GM19395 (cell line): ENCODE measurements around the gene TRPV5.

Experiments used
- ATAC-seq: cut with Tn5 transposase; IDR thresholded peaks from one replicate; pipeline ENCODE4 v1.9.1; 2021; ENCODE audit warnings: mild to moderate bottlenecking, moderate library complexity; ENCODE audit not compliant: unreplicated experiment

Gene TRPV5

DNA sequence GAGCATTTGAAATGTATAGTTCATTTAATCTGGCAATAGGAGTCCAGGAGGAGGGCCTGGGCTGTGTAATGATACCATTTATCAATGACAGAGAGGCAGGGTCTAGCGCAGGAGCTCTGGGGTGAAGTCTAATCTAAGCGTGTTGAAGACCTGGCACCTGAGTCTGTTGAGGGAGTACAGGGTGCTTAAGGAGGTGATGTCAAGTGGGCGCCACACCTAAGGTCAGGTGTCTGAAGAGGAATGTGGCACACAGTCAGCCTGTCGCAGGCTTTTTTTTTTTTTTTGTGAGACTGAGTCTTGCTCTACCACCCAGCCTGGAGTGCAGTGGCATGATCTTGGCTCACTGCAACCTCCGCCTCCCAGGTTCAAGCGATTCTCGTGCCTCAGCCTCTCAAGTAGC is 8.0 kb upstream of the TRPV5 start:
- ATAC-seq, result no peak

DNA sequence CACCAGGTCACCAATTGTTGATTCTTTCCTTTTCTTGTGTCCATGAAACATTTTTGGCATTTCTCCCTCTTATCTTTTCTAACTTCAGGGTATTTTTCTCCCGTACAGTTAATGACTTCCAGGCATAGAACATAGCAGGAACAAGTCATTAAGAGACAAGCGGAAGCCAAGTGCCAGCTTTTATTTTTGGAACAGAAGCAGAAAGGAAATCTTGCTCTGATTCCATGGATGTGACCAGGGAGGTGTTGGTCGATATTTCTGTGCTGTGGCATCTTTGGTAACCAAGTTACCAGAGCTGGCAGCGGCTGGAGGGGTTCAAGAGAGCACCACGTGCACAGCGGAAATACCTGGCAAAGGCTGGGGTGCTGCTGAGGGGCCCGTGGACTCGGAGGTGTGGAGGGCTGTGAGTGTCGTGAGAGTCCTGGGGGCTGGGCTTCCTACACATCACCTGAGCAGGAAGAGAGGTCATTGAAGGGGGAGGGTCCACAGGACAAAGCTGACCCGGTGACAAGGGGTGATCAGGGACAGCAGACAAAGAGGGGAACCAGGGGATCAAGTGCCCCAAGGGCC is 7.5 kb upstream of the TRPV5 start:
- ATAC-seq, result no peak

DNA sequence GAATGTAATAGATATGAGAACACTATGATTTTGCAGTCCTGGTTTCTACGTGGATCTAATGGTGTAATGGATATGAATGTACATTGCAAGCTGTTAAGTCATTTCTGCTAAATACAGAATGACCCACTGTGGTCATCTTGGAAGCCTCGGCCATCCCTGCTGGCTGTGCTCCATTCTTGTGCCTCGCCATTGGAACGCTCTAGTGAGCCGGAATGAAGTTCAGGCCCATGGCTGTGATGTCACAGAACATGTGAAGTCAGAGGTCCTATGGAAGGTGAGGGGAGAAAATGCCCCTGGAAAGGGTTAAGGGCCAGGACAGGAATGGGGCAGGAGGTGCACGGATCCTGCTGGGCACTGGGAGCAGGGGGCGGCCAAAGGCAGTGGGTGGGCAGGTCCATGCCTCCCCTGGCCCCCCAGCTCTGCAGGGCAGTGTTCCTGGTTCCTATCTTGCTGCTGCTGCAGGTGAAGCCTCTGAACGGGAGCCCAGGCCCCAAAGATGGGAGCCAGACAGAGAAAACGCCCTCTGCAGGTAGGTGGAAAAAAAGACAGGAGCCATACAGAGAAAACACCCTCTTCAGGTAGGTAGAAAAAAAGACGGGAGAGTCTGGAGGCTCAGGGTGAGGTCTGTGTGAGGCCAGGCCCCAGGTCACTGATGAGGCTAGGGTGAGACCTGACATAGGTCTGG is 5.8 kb upstream of the TRPV5 start, which contains the start of gene LLCFC1:
TSS of gene LLCFC1 (plus strand) at position 259 of the 685 bp plus-strand sequence. CDS start at position 397, 138 bp downstream.
- ATAC-seq, result no peak

DNA sequence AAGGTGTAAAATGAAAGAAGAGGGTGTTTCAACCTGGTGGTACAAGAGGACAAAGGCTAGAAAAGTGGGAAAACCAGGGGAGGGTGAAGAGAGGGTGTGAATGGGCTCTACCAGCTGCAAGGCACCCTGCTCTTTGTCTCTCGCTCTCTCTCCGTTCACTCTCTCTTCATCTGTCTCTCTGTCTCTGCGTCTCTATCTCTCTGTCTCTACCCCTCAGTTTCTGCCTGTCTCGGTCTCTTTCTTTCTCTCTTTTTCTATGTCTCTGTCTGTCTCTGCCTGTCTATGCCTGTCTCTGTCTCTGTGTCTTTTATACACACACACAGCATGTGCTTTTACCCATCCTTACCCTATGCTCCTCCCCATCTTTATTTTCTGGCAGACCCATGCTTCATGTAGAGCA is 5.1 kb upstream of the TRPV5 start:
- no peak for ATAC-seq

DNA sequence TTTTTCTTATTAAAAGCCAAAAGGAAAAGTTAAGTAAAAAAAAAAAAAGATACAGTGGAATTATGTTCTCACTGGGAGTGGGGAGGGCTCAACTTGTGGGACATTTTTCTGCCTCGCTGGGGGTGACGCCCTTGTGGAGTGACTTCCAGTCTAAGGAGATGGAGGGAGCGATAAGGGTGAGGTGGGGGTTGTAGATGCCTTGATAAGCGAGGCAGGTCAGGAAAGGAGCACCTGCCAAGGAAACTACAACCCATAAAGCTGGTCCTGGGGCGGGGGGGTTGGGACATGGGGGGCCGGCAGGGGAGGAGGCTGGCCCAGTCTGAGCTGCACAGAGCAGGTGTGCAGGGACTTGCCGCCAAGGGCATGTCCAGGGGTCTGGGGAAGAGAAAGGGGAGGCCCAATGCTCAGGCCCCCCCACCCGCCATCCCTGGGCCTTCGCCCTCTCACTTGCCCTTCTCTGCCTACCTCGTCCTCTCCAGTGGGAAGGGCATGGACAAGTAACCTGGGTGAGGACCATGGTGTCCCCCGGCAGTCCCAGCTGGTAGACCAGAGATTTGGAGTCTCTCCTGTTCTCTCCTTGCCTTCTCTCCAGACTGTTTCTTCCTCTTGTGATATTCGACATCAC is 2.5 kb upstream of the TRPV5 start:
- ATAC-seq, result no peak

DNA sequence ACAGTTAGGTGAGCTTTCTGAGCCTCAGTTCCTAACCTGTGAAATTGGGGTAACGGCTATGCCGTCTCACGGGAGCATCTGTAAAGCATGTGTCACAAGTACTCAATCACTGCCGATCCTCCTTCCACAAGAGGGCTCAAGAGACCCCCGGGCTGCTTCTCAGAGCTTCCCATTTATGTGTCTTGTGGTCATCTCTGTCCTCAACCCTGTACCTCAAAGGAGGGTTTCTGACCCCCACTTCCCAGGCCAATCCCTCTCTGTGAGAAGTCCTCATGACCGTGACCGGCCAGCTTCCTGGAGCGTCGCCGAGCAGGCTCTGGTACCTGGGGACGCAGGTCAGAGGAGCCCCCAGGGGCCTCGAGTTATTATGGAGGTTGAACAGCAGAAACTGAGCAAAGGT is 510 bp upstream of the TRPV5 start:
- ATAC-seq, result no peak

DNA sequence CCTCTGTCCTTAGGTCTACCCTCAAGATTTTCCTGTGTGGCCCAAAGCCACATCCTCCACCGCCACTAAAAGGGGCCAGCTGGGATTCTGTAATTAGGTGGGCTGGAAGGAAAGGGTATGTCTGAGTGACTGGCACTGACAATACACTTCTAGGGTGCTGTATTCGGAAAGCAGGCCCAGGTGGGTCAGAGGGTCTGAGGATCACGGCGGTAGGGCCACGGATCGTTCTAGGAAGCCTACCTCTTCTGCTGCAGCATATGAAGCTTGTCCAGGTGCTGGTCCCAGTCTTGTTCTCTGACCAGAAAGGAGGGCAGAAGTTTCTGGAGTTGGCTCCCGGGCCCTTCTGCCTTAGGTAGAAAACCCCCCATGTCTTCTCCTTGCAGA is 462 bp downstream of the TRPV5 start:
- ATAC-seq, result no peak

DNA sequence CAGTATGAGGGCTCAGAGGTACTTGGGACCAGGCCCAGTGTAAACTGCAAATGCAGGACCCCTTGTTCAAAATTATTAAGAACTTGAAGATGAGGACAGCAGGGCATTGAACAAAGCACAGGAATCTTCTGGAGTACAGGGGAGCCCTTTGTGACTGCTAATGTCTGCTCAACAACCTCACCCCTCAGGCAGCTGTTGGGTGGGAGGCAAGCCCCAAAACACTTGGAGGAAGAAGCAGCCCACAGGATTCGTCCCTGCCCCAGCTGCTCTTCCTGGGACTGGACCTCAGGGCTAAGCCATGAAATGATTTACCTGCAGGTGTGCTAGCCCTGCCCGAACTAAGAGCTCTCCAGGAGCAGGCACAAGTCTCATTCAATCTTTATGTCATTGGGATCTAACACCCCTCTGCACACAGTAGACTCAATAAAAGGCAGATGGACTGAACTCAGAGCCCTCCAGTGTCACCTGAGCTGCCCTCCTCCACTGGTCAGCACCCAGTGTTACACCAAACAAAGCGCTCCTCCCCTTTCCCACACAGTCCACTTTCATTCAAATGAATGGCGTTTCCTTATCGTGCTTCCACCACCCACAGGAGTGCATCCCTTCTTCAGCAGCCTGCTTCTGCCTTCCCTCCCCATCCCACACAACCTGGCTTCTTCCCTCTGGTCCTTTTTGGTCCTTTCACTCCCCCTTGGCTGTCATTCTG is 1.0 kb downstream of the TRPV5 start:
- ATAC-seq, result no peak

DNA sequence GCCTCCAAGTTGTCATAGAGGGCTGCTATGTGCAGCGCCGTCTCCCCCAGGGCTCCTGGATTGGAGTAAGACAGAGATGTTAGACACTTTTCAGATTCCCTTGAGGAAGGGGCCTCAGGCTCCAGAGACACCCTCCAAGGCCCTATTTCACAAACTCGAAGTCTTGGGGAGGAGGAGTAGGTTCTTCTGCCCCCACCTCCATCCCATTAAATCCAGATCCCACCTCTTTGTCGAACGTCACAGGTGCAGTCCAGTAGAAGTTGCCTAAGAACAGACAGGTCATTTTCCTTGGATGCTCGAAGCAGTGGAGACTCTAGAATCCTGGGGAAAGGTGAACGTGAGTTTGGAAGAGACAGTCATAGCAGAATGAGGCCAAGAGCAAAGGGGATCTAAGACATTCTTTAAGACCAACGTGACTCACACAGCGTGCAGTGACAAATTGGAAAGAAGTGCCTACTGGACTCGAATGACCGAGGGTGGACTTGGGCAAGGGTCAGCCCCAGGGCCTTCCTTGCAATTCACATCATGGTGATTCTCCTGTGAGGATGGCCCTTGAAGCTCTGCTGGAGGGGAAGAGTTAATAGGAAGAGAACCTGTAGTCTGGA is 3.3 kb downstream of the TRPV5 start:
- ATAC-seq, result no peak

DNA sequence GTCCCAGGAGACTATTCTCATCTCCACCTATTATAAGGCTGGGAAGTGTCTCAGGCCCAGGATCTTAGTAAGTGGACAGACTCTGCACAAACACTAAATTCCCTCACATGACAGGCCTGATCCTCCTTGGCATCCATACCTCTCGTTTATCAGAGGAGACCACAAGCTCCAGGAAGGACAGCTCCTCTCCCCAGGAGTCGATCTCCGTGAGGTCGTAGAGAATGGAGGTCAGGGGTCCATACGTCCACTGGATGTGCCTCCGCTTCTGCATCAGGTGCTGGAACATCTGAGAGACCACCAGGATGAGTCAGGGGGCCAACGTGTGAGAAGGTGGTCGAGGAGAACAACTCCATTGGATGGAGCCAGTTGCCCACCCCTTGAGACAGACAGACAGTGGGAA is 5.6 kb downstream of the TRPV5 start:
- no peak for ATAC-seq

DNA sequence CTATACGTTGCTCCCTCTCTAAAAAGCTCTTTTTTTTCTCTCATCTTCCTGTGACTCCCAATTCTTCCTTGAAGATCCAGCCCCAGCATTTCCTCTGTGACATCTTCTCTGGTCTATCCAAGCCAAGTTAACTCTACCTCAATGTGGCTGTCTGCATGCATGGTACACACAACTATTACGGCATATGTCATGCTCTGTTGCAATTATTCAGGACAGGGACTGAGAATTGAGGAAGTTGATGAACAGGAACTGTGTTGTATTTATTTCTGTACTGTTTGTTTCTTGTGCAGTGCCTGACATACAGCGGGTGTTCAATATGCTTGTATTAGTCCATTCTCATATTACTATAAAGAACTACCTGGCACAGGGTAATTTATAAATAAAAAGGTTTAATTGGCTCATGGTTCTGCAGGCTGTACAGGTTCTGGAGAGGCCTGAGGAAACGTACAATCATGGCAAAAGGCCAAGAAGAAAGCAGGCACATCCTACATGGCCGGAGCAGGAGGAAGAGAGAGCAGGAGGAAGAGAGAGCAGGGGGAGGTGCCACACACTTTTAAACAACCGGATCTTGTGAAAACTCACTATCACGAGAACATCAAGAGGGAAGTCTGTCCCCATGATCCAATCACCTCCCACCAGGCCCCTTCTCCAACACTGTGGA is 6.3 kb downstream of the TRPV5 start:
- ATAC-seq, result no peak

DNA sequence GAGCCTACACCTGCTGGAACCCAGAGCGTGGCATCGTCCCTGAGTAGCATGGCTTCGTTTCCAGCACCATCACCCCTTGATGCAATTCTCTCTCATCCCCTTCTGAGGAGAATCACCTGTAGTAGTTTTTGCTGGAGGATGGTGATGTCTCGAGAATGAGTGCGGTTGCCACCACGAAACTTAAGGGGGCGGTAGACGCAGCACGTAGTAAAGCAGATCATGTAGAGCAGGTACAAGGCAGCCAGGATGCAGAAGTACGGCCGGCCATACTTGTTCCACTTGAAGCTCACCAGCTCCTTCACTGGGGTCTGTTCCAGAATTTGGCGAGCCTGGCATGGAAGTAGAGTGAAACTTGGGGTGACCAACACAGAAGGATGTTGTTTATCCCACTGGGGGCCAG is 8.1 kb downstream of the TRPV5 start:
- no peak for ATAC-seq

DNA sequence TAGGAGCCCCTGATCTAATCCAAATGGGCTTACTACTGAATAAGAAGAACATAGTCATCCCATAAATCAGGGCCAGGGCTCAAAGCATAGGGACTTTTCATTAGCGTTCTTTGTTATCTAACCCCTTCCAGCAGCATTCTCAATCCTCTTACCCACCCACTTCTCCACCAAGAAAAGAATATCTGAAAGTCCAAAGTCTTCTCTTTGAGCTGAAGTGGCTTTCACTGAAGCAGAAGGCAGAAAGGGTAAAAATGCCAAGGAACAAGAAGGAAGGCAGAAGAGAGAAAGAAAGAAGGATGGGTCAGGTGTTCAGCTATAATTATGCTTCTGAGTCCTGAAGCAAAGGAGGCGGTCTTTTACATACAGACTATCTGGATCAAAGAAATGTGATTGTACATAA is 10.2 kb downstream of the TRPV5 start:
- ATAC-seq, result no peak

DNA sequence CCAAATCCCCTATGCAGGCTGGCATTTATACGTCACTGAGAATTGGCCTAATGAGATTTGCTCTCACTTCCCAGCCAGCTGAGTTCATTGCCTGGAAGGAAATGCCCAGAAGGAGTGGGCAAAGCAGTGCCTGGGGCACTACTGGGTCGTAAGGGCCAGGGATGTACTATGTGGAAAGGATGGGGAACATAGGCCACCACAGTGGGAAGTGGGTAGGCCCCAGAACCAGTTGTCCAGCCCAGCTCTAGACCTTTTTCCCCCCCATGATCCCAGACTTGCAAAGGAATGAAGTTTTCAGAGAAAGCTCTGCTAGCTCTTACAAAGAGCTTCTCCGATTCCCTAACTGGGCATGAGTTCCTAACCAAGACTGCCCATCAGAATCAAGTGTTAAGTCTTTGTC is 13.9 kb downstream of the TRPV5 start:
- ATAC-seq, result no peak

DNA sequence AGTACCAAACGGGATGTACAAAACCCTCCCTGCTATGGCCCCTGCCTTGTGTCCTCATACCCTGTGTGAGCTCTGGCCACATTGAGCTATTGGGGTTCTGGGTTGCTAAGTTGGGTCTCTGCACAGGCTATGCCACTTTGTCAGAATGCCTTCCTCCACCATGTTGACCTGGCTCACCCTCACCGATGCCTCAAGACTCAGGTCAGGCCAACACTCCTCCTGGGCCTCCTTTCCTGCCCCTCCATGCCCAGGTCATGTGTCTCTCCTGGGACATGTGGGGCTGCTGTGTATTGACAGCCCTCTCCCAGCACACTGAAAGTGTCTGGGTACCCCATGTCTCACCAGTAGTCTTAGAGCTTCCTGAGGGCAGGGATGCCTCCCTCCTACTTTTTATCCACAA is 14.6 kb downstream of the TRPV5 start:
- ATAC-seq, result no peak

DNA sequence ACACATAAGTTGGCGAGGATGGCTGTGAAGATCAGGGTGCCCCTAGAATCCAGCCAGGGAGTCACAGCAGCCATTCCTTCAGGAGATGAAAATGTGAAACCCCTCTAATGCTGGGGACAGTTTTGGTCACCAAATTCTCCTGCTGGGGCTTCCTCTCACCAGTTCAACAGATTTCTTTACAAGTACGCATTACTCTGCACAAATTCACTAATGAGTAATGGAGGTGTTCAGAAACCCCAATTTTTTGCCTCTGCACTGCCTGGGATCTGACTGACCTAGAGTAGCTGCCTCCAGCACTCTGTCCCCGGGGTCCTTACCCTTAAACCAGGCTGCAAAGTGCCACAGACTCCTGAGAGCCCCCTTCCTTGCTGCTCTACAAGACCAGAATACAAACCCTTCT is 16.1 kb downstream of the TRPV5 start:
- no peak for ATAC-seq

DNA sequence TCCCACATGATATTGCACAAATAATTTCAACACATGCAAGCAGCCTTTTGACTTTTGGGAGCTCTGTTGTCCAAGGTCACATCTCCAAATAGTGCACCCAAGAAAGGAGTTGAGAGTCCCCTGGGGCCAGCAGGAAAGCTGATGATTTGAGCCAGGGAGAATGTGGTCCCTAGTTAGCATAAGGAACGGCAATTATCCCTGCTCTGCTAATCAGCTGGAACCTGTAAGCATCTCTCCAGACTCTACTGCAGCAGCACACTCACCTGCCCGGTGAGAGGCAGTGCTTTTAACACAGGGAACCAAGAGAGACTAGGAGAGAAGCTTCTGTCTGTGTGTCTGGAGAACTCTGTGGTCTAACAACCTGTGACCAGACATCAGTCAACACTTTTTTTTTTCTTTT is 17.0 kb downstream of the TRPV5 start:
- no peak for ATAC-seq

DNA sequence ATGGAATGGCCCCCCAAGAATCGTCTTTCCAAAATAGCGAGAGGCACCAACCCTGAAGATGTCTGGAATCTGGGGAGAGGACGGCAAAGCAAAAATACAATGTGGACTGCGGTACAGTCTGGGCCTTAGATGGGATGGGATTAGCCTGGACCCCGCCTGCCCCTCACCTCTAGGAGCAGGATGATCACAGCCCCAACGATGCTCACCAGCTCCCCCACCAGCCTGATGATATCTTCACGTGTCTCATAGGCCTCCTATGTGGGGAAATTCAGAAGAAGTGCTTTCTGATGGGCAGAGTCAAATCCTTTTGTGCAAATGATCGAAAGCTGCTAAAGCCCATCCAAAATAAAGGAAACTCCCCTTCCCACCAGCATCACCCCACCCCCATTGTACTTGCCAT is 18.2 kb downstream of the TRPV5 start:
- no peak for ATAC-seq

DNA sequence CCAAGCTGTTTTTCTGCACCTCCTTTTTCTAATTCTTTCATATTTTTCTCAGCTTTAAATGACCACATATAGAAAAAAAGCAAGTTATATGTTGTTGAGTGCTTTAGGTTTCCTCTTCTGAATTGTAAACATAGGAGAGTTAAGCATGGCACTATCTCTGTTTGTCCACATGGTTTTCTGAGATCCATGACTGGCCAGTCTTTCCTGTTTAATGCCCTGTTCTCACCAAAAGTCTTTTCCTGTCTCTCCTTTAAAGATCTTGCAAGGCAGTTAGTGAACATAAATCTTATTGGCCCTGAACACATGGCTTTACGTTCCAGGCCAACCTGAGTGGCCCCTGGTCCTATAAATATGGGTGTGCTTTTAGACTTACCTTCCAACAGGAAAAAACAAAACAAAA is 19.4 kb downstream of the TRPV5 start:
- no peak for ATAC-seq

DNA sequence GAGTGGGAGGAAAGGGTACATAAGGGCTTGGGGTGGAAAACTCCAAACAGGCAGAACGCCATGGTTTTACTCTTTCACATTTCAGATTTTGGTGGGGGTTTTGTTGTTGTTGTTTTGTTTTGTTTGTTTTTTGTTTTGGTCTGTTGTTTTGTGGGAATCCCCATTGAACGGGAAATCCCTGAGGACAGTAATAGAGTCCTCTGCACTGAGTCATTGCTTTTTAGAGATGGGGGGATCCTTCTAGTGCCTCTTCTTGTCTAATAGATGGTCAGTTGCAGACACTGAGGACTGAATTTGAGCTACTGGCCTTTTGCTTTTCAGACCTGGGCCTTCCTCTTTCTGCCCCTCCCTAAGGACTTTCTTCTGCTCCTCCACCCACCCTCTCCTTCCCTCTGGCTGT is 20.0 kb downstream of the TRPV5 start:
- no peak for ATAC-seq

DNA sequence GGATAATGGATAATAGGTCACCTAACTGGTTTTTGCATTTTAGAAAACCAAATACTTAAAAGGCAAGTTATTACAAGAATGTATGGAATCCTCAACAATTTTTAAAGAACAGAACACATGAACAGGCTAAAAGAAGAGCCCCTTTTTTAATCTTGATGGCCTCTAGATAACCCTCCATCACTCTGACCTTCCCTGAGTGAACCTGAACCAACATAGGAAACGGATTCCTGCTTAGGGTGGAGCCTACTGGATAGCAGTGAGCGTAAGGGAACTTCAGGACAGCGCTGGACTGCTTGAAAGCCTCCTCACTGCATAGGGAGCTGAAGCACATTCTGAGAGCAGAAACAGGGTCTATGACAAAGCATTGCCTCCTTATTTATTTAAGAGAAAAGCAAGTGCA is 20.5 kb downstream of the TRPV5 start:
- ATAC-seq, result no peak
